Osteoblast (primary cell): ENCODE measurements around the gene NOC4L. TPM values are rescaled to one million over a fixed set of nuclear protein-coding genes. Genes with fewer than 3 reads are reported as not detected.

Source experiments
- DNase-seq: peaks from one replicate; pipeline ENCODE4 v3.0.0; 2011; ENCODE audit warnings: low spot score, mixed read lengths; ENCODE audit not compliant: insufficient read length; ENCODE audit errors: missing footprints
- H2AFZ ChIP-seq: 2 replicates; pipeline ENCODE4 v1.6.0; 2011; ENCODE audit warnings: mild to moderate bottlenecking, low read length
- H3K27ac ChIP-seq: 2 replicates; pipeline ENCODE4 v1.5.1; 2011; ENCODE audit warnings: mild to moderate bottlenecking, low read depth, low read length, moderate library complexity
- H3K27me3 ChIP-seq: 2 replicates; pipeline ENCODE4 v1.6.0; 2012; ENCODE audit warnings: mild to moderate bottlenecking, control low read depth, inconsistent platforms, low read length, moderate library complexity; ENCODE audit not compliant: insufficient read depth
- H3K36me3 ChIP-seq: 2 replicates; pipeline ENCODE4 v1.5.1; 2011; ENCODE audit warnings: mild to moderate bottlenecking, low read length, control low read depth, moderate library complexity; ENCODE audit not compliant: insufficient read depth
- H3K4me1 ChIP-seq: 2 replicates; pipeline ENCODE4 v1.5.1; 2011; ENCODE audit warnings: mild to moderate bottlenecking, low read length, control low read depth, moderate library complexity; ENCODE audit not compliant: insufficient read depth
- H3K4me2 ChIP-seq: 2 replicates; pipeline ENCODE4 v1.6.0; 2011; ENCODE audit warnings: mild to moderate bottlenecking, low read length; ENCODE audit not compliant: insufficient read depth
- H3K4me3 ChIP-seq: fragments of 200-600 bp; sonication (generic); 3 replicates; pipeline ENCODE4 v1.5.1; 2012; ENCODE audit warnings: mild to moderate bottlenecking, low read length, inconsistent platforms; ENCODE audit not compliant: insufficient read depth
- H3K79me2 ChIP-seq: 2 replicates; pipeline ENCODE4 v1.6.0; 2012; ENCODE audit warnings: mild to moderate bottlenecking, low read length, control low read depth, inconsistent platforms; ENCODE audit not compliant: insufficient read depth
- H3K9me3 ChIP-seq: 2 replicates; pipeline ENCODE4 v1.5.1; 2011; ENCODE audit warnings: low read depth, low read length, control low read depth
- H4K20me1 ChIP-seq: 2 replicates; pipeline ENCODE4 v1.6.0; 2012; ENCODE audit warnings: mild to moderate bottlenecking, low read length, control low read depth; ENCODE audit not compliant: insufficient read depth
- CTCF ChIP-seq: IDR thresholded peaks from 2 replicates; pipeline ENCODE4 v1.5.1; 2011; ENCODE audit warnings: mild to moderate bottlenecking, low read depth, low read length, moderate library complexity; ENCODE audit errors: extremely low read depth
- total RNA-seq: library from RNA; depleted of rRNA; stranded (reverse); fragments of >200 nt; gene quantifications from 2 replicates; pipeline ENCODE4 v1.2.3, GENCODE V29; 2012

Gene NOC4L
- total RNA-seq, 1 donor, result 11.2 TPM

DNA sequence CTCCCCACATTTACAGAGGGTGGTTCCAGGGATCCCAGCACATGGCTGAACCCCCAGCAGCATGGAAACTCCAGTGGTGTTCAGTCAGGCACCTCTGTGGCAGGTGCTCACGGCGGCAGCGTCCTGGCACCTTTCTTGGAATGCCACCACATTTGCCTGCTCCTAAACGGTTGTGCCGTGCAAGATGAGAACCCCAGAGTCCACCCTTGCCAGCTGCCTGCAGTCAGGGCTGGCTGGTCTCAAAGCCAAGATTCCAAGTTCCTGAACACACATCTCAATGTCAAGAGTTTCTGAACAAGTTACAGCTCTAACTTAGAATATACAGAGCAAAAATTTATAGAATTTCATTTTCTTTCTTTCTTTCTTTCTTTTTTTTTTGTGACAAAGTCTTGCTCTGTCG is 38.8 kb upstream of the NOC4L start:
- H3K27ac ChIP-seq, result no peak overlapping the region
- peaks cover 21% of the 10 kb centered on the region for H3K79me2 ChIP-seq
- H3K9me3 ChIP-seq, result no peaks in the 10 kb centered on the region
- peak; percentile 35 for DNase-seq
- no peaks in the 10 kb centered on the region for H3K27me3 ChIP-seq
- H4K20me1 ChIP-seq, result peaks cover 14% of the 10 kb centered on the region
- no peak overlapping the region for H3K4me3 ChIP-seq
- peaks cover 11% of the 10 kb centered on the region for H3K4me1 ChIP-seq
- H3K36me3 ChIP-seq, result peaks cover 26% of the 10 kb centered on the region
- TF ChIP-seq CTCF, result no peak
- H3K4me2 ChIP-seq, result no peak overlapping the region
- no peak overlapping the region for H2AFZ ChIP-seq

- no peaks in the 10 kb centered on the region for H3K9me3 ChIP-seq
- no peak overlapping the region for H3K4me3 ChIP-seq
- peaks cover 21% of the 10 kb centered on the region for H3K79me2 ChIP-seq
- H3K4me2 ChIP-seq, result peak overlapping the region; percentile 25
- peaks cover 34% of the 10 kb centered on the region for H3K36me3 ChIP-seq
- peak overlapping the region; percentile 76 for H3K27ac ChIP-seq
- no peak for TF ChIP-seq CTCF
- peaks cover 10% of the 10 kb centered on the region for H4K20me1 ChIP-seq
- H2AFZ ChIP-seq, result no peak overlapping the region
- no peaks in the 10 kb centered on the region for H3K27me3 ChIP-seq
- peak; percentile 88 for DNase-seq
- peaks cover 11% of the 10 kb centered on the region for H3K4me1 ChIP-seq
Observed at GRCh38 chr12:132106921-132107320, 37.3 kb upstream of the NOC4L start.

- no peak for TF ChIP-seq CTCF
- H3K4me1 ChIP-seq, result peaks cover 11% of the 10 kb centered on the region
- no peaks in the 10 kb centered on the region for H3K27me3 ChIP-seq
- no peak overlapping the region for H3K4me2 ChIP-seq
- no peaks in the 10 kb centered on the region for H3K9me3 ChIP-seq
- peaks cover 42% of the 10 kb centered on the region for H3K36me3 ChIP-seq
- H2AFZ ChIP-seq, result no peak overlapping the region
- no peak overlapping the region for H3K4me3 ChIP-seq
- no peak for DNase-seq
- peaks cover 5% of the 10 kb centered on the region for H4K20me1 ChIP-seq
- no peak overlapping the region for H3K27ac ChIP-seq
- peaks cover 17% of the 10 kb centered on the region for H3K79me2 ChIP-seq
Observed at GRCh38 chr12:132108211-132108832, 35.9 kb upstream of the NOC4L start.

GRCh38 chr12:132109741-132110140 is 34.5 kb upstream of the NOC4L start:
- Histone ChIP-seq H4K20me1 (peaks cover 5% of the 10 kb centered on the region), H3K79me2 (peaks cover 14% of the 10 kb centered on the region), H3K27ac (no peak overlapping the region), H2AFZ (no peak overlapping the region), H3K4me3 (no peak overlapping the region), H3K4me1 (peaks cover 11% of the 10 kb centered on the region), H3K4me2 (no peak overlapping the region), H3K36me3 (peaks cover 54% of the 10 kb centered on the region), H3K27me3 (no peaks in the 10 kb centered on the region), H3K9me3 (no peaks in the 10 kb centered on the region)
- DNase-seq, result no peak
- no peak for TF ChIP-seq CTCF
